ENCODE measurements around the gene BCR.
A peak's percentile ranks its signal among the peaks of the same experiment; 100 is the strongest.

The BCR gene

DNA sequence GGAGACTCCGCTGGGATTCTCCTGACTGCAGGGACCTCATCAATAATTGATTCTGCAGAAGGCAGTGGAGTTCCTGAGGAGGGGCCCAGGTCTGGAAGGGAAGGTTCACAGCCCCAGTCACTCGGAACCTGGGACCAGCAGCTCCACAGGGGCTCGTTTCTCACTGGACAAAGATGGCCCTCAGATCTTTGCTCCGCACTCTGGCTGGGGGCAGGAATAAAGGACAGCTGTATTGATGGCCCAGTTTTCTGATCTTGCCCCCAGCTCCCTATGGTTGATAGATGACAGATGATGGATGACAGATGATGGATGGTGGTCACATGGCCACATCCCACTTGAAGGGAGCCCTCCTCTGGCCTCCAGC lies 11.3 kb upstream of the BCR start:
- Mint-ChIP-seq H3K27me3 (ENCODE audit: low read depth, poor library complexity) (peaks cover 7% of the 10 kb centered on the region), H3K9me3 (peaks cover 3% of the 10 kb centered on the region), H3K27ac (no peak overlapping the region), H3K4me3 (no peak overlapping the region), H3K36me3 (ENCODE audit: low read depth) (peaks cover 3% of the 10 kb centered on the region), H3K4me1 (peaks cover 43% of the 10 kb centered on the region)
- TF ChIP-seq, protein P1, sequence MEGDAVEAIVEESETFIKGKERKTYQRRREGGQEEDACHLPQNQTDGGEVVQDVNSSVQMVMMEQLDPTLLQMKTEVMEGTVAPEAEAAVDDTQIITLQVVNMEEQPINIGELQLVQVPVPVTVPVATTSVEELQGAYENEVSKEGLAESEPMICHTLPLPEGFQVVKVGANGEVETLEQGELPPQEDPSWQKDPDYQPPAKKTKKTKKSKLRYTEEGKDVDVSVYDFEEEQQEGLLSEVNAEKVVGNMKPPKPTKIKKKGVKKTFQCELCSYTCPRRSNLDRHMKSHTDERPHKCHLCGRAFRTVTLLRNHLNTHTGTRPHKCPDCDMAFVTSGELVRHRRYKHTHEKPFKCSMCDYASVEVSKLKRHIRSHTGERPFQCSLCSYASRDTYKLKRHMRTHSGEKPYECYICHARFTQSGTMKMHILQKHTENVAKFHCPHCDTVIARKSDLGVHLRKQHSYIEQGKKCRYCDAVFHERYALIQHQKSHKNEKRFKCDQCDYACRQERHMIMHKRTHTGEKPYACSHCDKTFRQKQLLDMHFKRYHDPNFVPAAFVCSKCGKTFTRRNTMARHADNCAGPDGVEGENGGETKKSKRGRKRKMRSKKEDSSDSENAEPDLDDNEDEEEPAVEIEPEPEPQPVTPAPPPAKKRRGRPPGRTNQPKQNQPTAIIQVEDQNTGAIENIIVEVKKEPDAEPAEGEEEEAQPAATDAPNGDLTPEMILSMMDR (IDR thresholded peaks at IDR 0.05) = no peak
- no peak for DNase-seq

DNA sequence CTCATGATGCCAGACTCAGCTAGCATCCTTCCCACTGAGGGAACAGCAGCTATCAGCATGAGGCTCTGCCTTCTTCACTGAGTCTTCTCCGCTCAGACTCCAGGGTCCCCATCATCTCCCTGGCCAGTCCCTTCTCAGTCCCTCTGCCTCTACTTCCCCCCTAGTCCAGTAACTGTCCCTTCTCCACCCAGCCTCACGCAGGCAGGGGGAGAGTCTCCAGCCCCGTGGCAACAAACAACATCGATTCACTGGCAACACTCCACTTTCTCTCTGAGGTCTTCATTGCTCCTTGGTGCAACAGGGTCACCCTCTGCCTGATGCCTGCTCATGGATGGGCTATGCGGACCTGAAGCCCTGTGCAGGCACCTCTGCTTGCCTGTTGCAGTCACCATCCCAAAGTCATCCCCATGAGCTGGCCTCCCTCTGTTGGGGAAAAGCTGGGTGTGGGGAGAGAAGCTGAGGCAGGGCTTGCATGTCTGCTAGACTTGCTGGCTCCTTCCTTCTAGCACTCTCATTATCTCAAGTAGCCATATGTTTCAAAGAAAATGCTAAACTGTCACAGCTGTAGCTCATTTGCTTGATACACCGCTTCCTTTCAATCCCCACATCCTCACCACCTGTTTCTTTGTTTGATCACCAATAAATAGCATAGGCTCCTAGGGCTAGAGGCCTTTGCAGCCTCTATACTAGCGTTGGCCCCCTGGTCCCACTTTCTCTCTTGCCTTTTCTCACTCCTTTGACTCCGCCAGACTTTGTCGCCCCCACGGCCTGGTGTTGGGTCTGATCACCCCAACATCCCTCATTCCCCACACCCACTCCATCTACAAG lies 4.3 kb upstream of the BCR start:
- Mint-ChIP-seq H3K4me1 (peaks cover 17% of the 10 kb centered on the region), H3K36me3 (ENCODE audit: low read depth) (peaks cover 23% of the 10 kb centered on the region), H3K27me3 (ENCODE audit: low read depth, poor library complexity) (peaks cover 4% of the 10 kb centered on the region), H3K9me3 (peaks cover 29% of the 10 kb centered on the region), H3K27ac (no peak overlapping the region), H3K4me3 (no peak overlapping the region)
- DNase-seq = no peak
- TF ChIP-seq, protein P1 (IDR thresholded peaks at IDR 0.05) = no peak

DNA sequence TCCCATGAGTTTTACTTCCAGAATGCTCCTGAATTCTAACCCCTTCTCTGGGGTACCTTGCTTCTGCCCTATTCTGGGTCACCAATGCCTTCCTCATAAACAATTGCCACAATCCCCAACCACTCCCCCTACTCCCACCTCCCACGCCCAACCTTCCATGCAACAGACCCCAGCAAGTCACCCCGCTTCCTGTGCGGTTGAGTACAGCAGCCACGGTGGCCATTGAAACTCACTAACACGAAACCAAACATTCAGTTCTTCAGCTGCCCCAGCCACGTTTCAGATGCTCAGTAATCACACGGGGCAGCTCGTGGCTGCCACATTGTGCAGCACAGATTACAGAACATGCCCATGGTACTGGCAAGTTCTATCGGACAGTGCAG lies 3.7 kb upstream of the BCR start:
- no peak overlapping the region for H3K27ac Mint-ChIP-seq
- TF ChIP-seq, protein P1 (IDR thresholded peaks at IDR 0.05) = no peak
- peaks cover 7% of the 10 kb centered on the region for H3K27me3 Mint-ChIP-seq (ENCODE audit: low read depth, poor library complexity)
- H3K4me3 Mint-ChIP-seq = no peak overlapping the region
- peaks cover 23% of the 10 kb centered on the region for H3K36me3 Mint-ChIP-seq (ENCODE audit: low read depth)
- H3K4me1 Mint-ChIP-seq = peaks cover 17% of the 10 kb centered on the region
- H3K9me3 Mint-ChIP-seq = peaks cover 29% of the 10 kb centered on the region
- no peak for DNase-seq

DNA sequence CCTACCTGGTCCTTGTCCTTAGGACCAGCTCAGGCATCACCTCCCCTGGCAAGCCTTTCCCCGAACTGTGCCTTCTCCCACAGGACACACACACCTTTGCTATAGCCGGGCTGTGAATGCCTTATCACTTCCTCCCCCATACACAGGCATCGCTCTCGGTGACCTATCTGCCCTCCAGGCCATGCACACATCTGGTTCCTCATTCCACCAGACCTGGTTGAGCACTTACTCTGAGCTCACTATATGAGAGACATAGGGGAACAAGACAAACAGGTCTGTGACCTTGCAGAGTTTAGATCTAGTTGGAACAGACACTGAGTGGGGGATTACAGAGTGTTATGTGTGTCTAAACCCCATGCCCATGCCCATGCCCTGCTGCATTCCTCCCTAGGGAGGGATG lies 3.1 kb upstream of the BCR start:
- DNase-seq = no peak
- Mint-ChIP-seq H3K36me3 (ENCODE audit: low read depth) (peaks cover 23% of the 10 kb centered on the region), H3K27ac (no peak overlapping the region), H3K4me3 (no peak overlapping the region), H3K27me3 (ENCODE audit: low read depth, poor library complexity) (peaks cover 12% of the 10 kb centered on the region), H3K9me3 (peaks cover 29% of the 10 kb centered on the region), H3K4me1 (peaks cover 22% of the 10 kb centered on the region)
- TF ChIP-seq, protein P1 (IDR thresholded peaks at IDR 0.05) = no peak

DNA sequence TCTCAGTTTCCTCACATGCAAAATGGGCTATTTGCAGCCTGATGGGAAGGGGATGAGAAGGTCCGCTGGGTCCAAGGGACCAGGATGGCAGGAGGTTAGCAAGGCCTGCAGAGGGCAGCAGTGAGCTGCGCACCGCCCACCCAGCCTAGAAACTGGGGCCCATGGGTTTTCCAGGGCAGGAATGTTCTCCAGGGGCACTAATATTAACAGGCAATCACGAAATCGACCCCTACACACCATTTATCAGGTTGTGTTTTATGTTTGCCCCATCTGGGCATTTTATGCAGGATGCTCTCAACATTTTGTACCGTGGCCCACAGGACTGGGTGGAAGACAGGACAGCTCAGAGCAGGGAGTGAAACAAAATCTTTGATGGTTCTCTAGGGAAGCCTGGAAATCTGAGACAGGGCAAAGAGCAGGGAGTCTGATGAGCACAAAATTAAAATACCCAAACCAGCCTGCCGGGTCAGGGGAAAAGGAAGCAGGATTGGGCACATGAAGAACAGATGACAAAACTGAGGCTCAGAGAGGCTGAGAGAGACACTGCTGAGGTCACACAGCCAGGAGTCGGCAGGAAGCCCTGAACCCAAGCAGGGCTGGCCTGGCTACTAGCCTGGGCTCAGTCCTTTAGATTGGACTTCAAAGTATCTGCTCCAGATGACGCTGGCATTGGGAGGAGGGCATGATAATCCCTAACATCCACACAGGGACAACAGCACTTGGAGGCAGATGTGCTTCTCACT lies 1.6 kb upstream of the BCR start:
- H3K4me1 Mint-ChIP-seq = peaks cover 37% of the 10 kb centered on the region
- H3K27me3 Mint-ChIP-seq (ENCODE audit: low read depth, poor library complexity) = peaks cover 17% of the 10 kb centered on the region
- peak; percentile 84 for DNase-seq
- TF ChIP-seq, protein P1 (IDR thresholded peaks at IDR 0.05) = peak; percentile 97
- no peak overlapping the region for H3K27ac Mint-ChIP-seq
- H3K9me3 Mint-ChIP-seq = peaks cover 29% of the 10 kb centered on the region
- peak overlapping the region; percentile 67 for H3K4me3 Mint-ChIP-seq
- H3K36me3 Mint-ChIP-seq (ENCODE audit: low read depth) = peaks cover 23% of the 10 kb centered on the region
